ENCODE measurements around the gene FBXL14.

FBXL14 gene

GRCh38 chr12:1525858-1526257 lies 68.5 kb downstream of the FBXL14 start:
- H3K4me1 ChIP-seq (ENCODE audit: low read depth, poor library complexity, severe bottlenecking): peaks cover 25% of the 10 kb centered on the region
- H3K9ac ChIP-seq: no peak overlapping the region
- H3K36me3 ChIP-seq (ENCODE audit: insufficient read depth): no peaks in the 10 kb centered on the region; the same call in 1 of the 2 replicates
- H4K20me1 ChIP-seq (ENCODE audit: insufficient read depth): no peaks in the 10 kb centered on the region
- H3K4me2 ChIP-seq: no peak overlapping the region
- TF ChIP-seq CTCF (conservative IDR thresholded peaks at IDR 0.05; ENCODE audit: low read depth, low read length): no peak
- no peaks in the 10 kb centered on the region for H3K27me3 ChIP-seq (ENCODE audit: insufficient read depth, low read depth)
- H3K27ac ChIP-seq: no peak overlapping the region
- no peak overlapping the region for H2AFZ ChIP-seq (ENCODE audit: low read depth)
- H3K79me2 ChIP-seq (ENCODE audit: insufficient read depth, low read depth): peaks cover 37% of the 10 kb centered on the region
- H3K4me3 ChIP-seq (IDR thresholded peaks at IDR 0.05; ENCODE audit: insufficient read depth, low read depth, low read length): no peak overlapping the region

- no peaks in the 10 kb centered on the region; the same call in 1 of the 2 replicates for H3K36me3 ChIP-seq (ENCODE audit: insufficient read depth)
- peaks cover 33% of the 10 kb centered on the region for H3K4me1 ChIP-seq (ENCODE audit: low read depth, poor library complexity, severe bottlenecking)
- TF ChIP-seq CTCF (conservative IDR thresholded peaks at IDR 0.05; ENCODE audit: low read depth, low read length): no peak
- H3K4me3 ChIP-seq (IDR thresholded peaks at IDR 0.05; ENCODE audit: insufficient read depth, low read depth, low read length): no peak overlapping the region
- no peak overlapping the region for H3K4me2 ChIP-seq
- H3K27ac ChIP-seq: no peak overlapping the region
- H3K27me3 ChIP-seq (ENCODE audit: insufficient read depth, low read depth): no peaks in the 10 kb centered on the region
- H2AFZ ChIP-seq (ENCODE audit: low read depth): no peak overlapping the region
- no peak overlapping the region for H3K9ac ChIP-seq
- no peaks in the 10 kb centered on the region for H4K20me1 ChIP-seq (ENCODE audit: insufficient read depth)
- peaks cover 22% of the 10 kb centered on the region for H3K79me2 ChIP-seq (ENCODE audit: insufficient read depth, low read depth)
These were observed 70.8 kb downstream of the FBXL14 start for GRCh38 chr12:1523558-1524050.

- H3K4me3 ChIP-seq (IDR thresholded peaks at IDR 0.05; ENCODE audit: insufficient read depth, low read depth, low read length): no peak overlapping the region
- H3K9ac ChIP-seq: no peak overlapping the region
- H3K4me1 ChIP-seq (ENCODE audit: low read depth, poor library complexity, severe bottlenecking): peaks cover 30% of the 10 kb centered on the region
- H3K36me3 ChIP-seq (ENCODE audit: insufficient read depth): no peaks in the 10 kb centered on the region; the same call in 1 of the 2 replicates
- no peaks in the 10 kb centered on the region for H4K20me1 ChIP-seq (ENCODE audit: insufficient read depth)
- TF ChIP-seq CTCF (conservative IDR thresholded peaks at IDR 0.05; ENCODE audit: low read depth, low read length): no peak
- no peak overlapping the region for H3K4me2 ChIP-seq
- no peak overlapping the region for H2AFZ ChIP-seq (ENCODE audit: low read depth)
- peaks cover 17% of the 10 kb centered on the region for H3K79me2 ChIP-seq (ENCODE audit: insufficient read depth, low read depth)
- H3K27me3 ChIP-seq (ENCODE audit: insufficient read depth, low read depth): no peaks in the 10 kb centered on the region
- no peak overlapping the region for H3K27ac ChIP-seq
These were observed 71.3 kb downstream of the FBXL14 start for GRCh38 chr12:1523046-1523445.

- H3K36me3 ChIP-seq (ENCODE audit: insufficient read depth): no peaks in the 10 kb centered on the region
- H3K4me3 ChIP-seq (IDR thresholded peaks at IDR 0.05; ENCODE audit: insufficient read depth, low read depth, low read length): no peak overlapping the region
- no peak overlapping the region for H2AFZ ChIP-seq (ENCODE audit: low read depth)
These were observed 74.7 kb downstream of the FBXL14 start for GRCh38 chr12:1519642-1520041.

More at GRCh38 chr12:1519642-1520041, 74.7 kb downstream of the FBXL14 start:
- peaks cover 21% of the 10 kb centered on the region for H3K4me1 ChIP-seq (ENCODE audit: low read depth, poor library complexity, severe bottlenecking)
- H4K20me1 ChIP-seq (ENCODE audit: insufficient read depth): no peaks in the 10 kb centered on the region
- no peaks in the 10 kb centered on the region for H3K79me2 ChIP-seq (ENCODE audit: insufficient read depth, low read depth)
- no peak overlapping the region for H3K4me2 ChIP-seq
- no peak for TF ChIP-seq CTCF (conservative IDR thresholded peaks at IDR 0.05; ENCODE audit: low read depth, low read length)
- H3K9ac ChIP-seq: no peak overlapping the region
- no peaks in the 10 kb centered on the region for H3K27me3 ChIP-seq (ENCODE audit: insufficient read depth, low read depth)
- no peak overlapping the region; the same call in 1 of the 2 replicates for H3K27ac ChIP-seq
